OCI-LY1 (cell line): ENCODE data around the gene ERBB2.

Experiments
- H2AFZ ChIP-seq: fragments of 200-600 bp; sonication (generic), shearing (Covaris generic); 2 replicates; pipeline ENCODE4 v1.6.0; 2014; ENCODE audit warnings: antibody characterized with exemption, mild to moderate bottlenecking, low read length
- H3F3A ChIP-seq: fragments of 200-600 bp; sonication (generic), shearing (Covaris generic); 2 replicates; pipeline ENCODE4 v1.6.0; 2014; ENCODE audit warnings: mild to moderate bottlenecking, antibody characterized with exemption, low read length, moderate library complexity; ENCODE audit not compliant: insufficient read depth
- H3K27ac ChIP-seq: fragments of 200-600 bp; sonication (generic); 2 replicates; pipeline ENCODE4 v1.5.1; 2014; ENCODE audit warnings: low read length, mixed run types, mild to moderate bottlenecking, low read depth; ENCODE audit not compliant: poor library complexity, severe bottlenecking
- H3K27me3 ChIP-seq: fragments of 200-600 bp; sonication (generic); 2 replicates; pipeline ENCODE4 v1.6.0; 2014; ENCODE audit warnings: antibody characterized with exemption, mild to moderate bottlenecking, low read length, moderate library complexity; ENCODE audit not compliant: insufficient read depth
- H3K36me3 ChIP-seq: fragments of 200-600 bp; sonication (generic); 2 replicates; pipeline ENCODE4 v1.6.1; 2014; ENCODE audit warnings: mild to moderate bottlenecking, antibody characterized with exemption, low read length, moderate library complexity, mixed read lengths; ENCODE audit not compliant: insufficient read depth
- H3K4me1 ChIP-seq: fragments of 200-600 bp; sonication (generic); 2 replicates; pipeline ENCODE4 v1.5.1; 2014; ENCODE audit warnings: mild to moderate bottlenecking, low read length, moderate library complexity; ENCODE audit not compliant: insufficient read depth, severe bottlenecking
- H3K4me2 ChIP-seq: fragments of 200-600 bp; sonication (generic), shearing (Covaris generic); 2 replicates; pipeline ENCODE4 v1.6.1; 2014; ENCODE audit warnings: low read length
- H3K4me3 ChIP-seq: fragments of 200-600 bp; sonication (generic); 2 replicates; pipeline ENCODE4 v1.5.1; 2014; ENCODE audit warnings: low read length, low read depth, mild to moderate bottlenecking, mixed read lengths; ENCODE audit not compliant: poor library complexity, severe bottlenecking
- H3K79me2 ChIP-seq: fragments of 200-600 bp; shearing (Covaris generic); 2 replicates; pipeline ENCODE4 v1.6.1; 2016; ENCODE audit warnings: mixed run types, low read length, mixed read lengths; ENCODE audit not compliant: insufficient read depth
- H3K9ac ChIP-seq: fragments of 200-600 bp; sonication (generic), shearing (Covaris generic); 2 replicates; pipeline ENCODE4 v1.6.1; 2014; ENCODE audit warnings: mild to moderate bottlenecking, low read length, mixed read lengths
- H3K9me2 ChIP-seq: fragments of 200-600 bp; sonication (generic), shearing (Covaris generic); 2 replicates; pipeline ENCODE4 v1.6.1; 2014; ENCODE audit warnings: low read depth, mild to moderate bottlenecking, low read length, mixed read lengths
- H3K9me3 ChIP-seq: fragments of 200-600 bp; shearing (Covaris generic); 2 replicates; pipeline ENCODE4 v1.6.1; 2014; ENCODE audit warnings: low read length, mixed read lengths
- H4K20me1 ChIP-seq: fragments of 200-600 bp; sonication (generic), shearing (Covaris generic); 2 replicates; pipeline ENCODE4 v1.6.0; 2016; ENCODE audit warnings: mild to moderate bottlenecking, low read length; ENCODE audit not compliant: insufficient read depth
- EZH2 ChIP-seq: fragments of 200-600 bp; sonication (generic), shearing (Covaris generic); IDR thresholded peaks from 2 replicates; pipeline ENCODE4 v1.8.0; 2017; ENCODE audit warnings: borderline replicate concordance, mixed run types, mild to moderate bottlenecking, antibody characterized with exemption, low read length, moderate library complexity, mixed read lengths
- TF ChIP-seq, protein P1 (sequence below): fragments of 200-600 bp; sonication (generic), shearing (Covaris generic); IDR thresholded peaks from 2 replicates; pipeline ENCODE4 v1.5.1; 2017; ENCODE audit warnings: mild to moderate bottlenecking, antibody characterized with exemption, low read length, moderate library complexity, mixed read lengths

ERBB2 gene

DNA sequence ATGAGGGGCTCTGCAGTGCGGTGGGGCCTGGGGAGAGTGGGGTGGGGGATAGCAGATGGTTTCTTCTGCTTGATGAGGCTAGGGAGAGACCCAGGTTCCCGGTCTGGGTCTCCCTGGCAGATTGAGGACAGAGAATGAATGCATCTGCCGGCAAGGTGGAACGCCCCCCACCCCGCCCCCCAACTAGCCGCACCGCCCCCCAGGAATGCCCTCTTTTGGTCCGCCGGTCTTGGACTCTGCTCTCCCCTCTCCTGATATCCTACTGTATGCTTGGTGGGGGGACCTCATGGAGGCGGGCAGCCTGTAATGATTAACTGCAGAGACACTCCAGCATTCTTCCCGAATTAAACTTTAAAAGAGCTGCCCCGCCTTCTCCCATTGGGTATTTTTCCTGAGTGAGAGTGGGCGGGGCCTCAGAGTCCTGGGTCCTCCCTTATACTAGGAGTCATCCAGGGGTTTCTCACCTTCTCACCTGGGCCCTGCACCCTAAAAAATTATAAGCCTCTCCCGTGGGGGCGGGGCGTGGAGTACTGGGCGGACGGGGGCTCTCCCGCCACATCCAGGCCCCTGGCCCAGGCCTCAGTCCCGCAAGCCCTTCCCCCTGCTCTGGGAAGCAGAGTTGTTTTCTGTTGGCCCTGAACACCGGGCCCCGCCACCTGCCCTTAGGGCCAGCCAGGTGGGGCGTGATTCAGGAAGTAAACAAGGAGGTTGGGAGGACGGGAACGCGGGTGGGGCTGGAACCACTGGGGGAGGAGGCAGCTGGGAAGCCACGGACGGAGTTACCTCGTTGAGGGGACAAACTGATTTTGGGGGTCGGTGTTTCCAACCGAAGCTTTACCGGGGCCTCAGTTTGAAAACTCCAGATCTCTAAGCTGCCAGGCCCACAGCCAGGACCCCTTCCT lies 39.4 kb downstream of the ERBB2 start:
- Histone ChIP-seq H3K4me2 (peak overlapping the region; percentile 57; the same call in 1 of the 2 replicates), H3K9me2 (no peaks in the 10 kb centered on the region), H3K27me3 (peaks cover 7% of the 10 kb centered on the region; the same call in 1 of the 2 replicates), H3K9ac (peak overlapping the region; percentile 23; the same call in 1 of the 2 replicates), H3K79me2 (no peaks in the 10 kb centered on the region), H3F3A (no peaks in the 10 kb centered on the region; the same call in 1 of the 2 replicates), H2AFZ (no peak overlapping the region), H3K9me3 (no peaks in the 10 kb centered on the region), H4K20me1 (no peaks in the 10 kb centered on the region), H3K27ac (no peak overlapping the region), H3K36me3 (no peaks in the 10 kb centered on the region), H3K4me3 (peak overlapping the region; percentile 44), H3K4me1 (peaks cover 30% of the 10 kb centered on the region)
- TF ChIP-seq, protein P1, sequence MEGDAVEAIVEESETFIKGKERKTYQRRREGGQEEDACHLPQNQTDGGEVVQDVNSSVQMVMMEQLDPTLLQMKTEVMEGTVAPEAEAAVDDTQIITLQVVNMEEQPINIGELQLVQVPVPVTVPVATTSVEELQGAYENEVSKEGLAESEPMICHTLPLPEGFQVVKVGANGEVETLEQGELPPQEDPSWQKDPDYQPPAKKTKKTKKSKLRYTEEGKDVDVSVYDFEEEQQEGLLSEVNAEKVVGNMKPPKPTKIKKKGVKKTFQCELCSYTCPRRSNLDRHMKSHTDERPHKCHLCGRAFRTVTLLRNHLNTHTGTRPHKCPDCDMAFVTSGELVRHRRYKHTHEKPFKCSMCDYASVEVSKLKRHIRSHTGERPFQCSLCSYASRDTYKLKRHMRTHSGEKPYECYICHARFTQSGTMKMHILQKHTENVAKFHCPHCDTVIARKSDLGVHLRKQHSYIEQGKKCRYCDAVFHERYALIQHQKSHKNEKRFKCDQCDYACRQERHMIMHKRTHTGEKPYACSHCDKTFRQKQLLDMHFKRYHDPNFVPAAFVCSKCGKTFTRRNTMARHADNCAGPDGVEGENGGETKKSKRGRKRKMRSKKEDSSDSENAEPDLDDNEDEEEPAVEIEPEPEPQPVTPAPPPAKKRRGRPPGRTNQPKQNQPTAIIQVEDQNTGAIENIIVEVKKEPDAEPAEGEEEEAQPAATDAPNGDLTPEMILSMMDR: no peak
- TF ChIP-seq EZH2: no peak

DNA sequence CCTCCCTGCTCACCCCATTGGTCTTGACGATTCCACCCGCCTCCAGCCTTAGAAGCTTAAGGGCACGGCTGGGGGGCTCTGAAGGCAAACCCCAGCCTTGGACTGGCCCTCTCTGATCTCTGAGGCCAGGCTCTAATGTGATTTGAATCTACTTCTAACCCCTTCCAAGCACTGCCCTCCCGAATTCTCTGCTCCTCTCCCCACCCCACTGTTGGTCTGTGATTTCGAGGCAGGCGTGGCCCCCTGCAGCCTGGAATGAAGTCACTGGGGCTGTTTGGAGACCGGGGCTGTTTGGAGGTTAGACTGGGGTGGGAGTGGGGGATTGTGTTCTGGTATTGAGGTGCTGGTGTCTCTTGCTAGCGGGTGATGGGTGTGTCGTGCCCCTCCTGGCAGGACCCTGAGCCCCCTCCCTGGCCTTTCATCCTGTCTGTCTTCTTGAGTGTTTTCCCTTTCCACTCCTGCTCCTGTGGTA lies 40.1 kb downstream of the ERBB2 start:
- Histone ChIP-seq H3K9me2 (no peaks in the 10 kb centered on the region), H3K9ac (no peak overlapping the region; the same call in 1 of the 2 replicates), H4K20me1 (no peaks in the 10 kb centered on the region), H3K9me3 (no peaks in the 10 kb centered on the region), H3K79me2 (no peaks in the 10 kb centered on the region), H3K27me3 (peaks cover 7% of the 10 kb centered on the region; the same call in 1 of the 2 replicates), H3K4me2 (peak overlapping the region; percentile 34; the same call in 1 of the 2 replicates), H3K4me1 (peaks cover 30% of the 10 kb centered on the region), H3K27ac (no peak overlapping the region), H3K4me3 (peak overlapping the region; percentile 44), H3K36me3 (no peaks in the 10 kb centered on the region), H2AFZ (no peak overlapping the region), H3F3A (no peaks in the 10 kb centered on the region; the same call in 1 of the 2 replicates)
- no peak for TF ChIP-seq EZH2
- TF ChIP-seq, protein P1: no peak

DNA sequence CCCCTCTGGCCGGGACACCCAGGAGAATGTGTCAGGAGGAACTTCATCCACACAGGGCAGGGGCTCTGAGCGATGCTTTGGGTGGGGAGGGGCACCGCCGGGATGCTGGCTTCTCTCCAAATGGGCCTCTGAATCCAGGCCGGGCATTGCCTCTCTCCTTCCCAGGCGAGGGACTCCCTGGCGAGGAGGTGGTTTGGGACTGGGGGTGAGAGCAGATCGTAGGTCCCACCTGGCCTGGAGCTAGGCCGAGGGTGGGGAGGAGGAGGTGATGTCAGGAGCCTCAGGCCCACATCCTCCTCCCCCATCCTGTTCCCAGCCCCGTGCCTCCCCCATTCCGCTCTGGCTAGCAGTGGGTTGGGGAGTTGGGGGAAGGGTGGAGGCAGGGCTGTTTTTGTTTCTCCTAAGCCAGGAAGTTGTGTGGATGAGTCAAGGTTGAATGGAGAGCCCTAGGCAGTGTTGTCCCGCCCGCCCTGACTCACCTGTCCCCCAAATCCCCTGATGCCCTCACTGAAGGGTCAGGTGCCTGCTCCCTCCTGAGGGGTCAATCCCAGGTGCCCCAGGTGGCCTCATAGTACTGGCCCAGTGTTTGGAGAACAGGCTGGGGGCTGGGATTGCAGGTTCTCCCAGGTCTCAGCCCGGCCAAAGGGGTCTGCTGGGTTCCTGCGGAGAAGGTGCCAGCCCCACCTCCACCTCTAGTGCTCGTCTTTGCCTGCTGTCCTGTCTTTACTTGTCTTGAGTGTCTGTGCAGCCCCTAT lies 40.7 kb downstream of the ERBB2 start:
- H3K36me3 ChIP-seq: no peaks in the 10 kb centered on the region
- no peak overlapping the region for H3K4me2 ChIP-seq
- H3K4me3 ChIP-seq: no peak overlapping the region
- H3K9me2 ChIP-seq: no peaks in the 10 kb centered on the region
- H3K9me3 ChIP-seq: no peaks in the 10 kb centered on the region
- H3F3A ChIP-seq: no peaks in the 10 kb centered on the region; the same call in 1 of the 2 replicates
- H2AFZ ChIP-seq: no peak overlapping the region
- H3K27me3 ChIP-seq: peaks cover 7% of the 10 kb centered on the region; the same call in 1 of the 2 replicates
- no peaks in the 10 kb centered on the region for H4K20me1 ChIP-seq
- H3K79me2 ChIP-seq: no peaks in the 10 kb centered on the region
- H3K9ac ChIP-seq: no peak overlapping the region; the same call in 1 of the 2 replicates
- TF ChIP-seq, protein P1: no peak
- TF ChIP-seq EZH2: no peak
- H3K4me1 ChIP-seq: peaks cover 30% of the 10 kb centered on the region
- H3K27ac ChIP-seq: no peak overlapping the region
